ENCODE measurements around the gene RBM7.

RBM7 gene

DNA sequence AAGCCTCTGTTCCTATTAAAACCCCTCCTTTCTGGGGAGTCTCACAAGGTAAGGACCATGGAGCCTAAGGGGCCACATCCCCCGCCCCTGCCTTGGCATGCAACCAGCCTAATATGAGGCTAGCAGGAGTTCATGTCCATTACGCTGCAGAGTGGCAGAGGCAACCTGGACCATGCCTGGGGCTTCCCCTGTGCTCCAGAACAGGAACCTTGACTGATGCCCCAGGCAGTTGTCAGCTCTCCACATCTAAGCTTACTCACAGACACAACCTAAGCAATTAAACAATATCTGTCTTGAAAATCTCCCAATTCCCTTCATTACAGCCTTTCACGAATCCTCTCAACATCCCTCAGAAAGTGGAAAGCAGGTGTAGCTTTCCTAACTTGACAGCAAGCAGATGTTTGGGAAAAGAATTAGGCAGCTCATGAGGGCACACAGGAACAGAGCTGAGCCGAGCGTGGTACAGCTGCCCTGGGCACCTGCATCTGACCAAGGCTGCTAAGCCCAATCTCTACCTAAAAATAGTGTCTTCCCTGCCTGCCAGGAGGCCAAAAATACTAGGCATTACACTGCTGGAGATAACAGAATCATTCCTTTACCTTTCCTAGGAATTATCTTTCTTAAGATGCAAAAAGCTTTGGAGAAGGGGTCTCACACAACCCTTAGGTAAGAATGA, 20.9 kb upstream of the RBM7 start:
- no peak for TF ChIP-seq EP300 (IDR thresholded peaks at IDR 0.05; ENCODE audit: borderline replicate concordance)
- no peak for TF ChIP-seq CEBPB (IDR thresholded peaks at IDR 0.05)
- TF ChIP-seq, protein P1, sequence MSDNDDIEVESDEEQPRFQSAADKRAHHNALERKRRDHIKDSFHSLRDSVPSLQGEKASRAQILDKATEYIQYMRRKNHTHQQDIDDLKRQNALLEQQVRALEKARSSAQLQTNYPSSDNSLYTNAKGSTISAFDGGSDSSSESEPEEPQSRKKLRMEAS (IDR thresholded peaks at IDR 0.05): no peak

DNA sequence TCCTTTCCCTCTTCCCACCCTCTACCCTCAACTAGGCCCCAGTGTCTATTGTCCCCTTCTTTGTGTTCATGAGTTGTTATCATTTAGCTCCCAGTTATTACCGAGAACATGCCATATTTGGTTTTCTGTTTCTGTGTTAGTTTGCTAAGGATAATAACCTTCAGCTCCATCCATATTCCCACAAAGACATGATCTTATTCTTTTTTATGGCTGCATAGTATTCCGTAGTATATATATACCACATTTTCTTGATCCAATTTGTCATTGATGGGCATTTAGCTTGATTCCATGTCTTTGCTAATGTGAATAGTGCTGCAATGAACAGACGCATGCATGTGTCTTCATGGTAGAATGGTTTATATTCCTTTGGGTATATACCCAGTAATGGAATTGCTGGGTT, 18.0 kb upstream of the RBM7 start:
- TF ChIP-seq YY1 (IDR thresholded peaks at IDR 0.05; ENCODE audit: low read depth) (no peak), CEBPB (IDR thresholded peaks at IDR 0.05) (no peak), TCF12 (IDR thresholded peaks at IDR 0.05; ENCODE audit: low read depth) (no peak), EP300 (IDR thresholded peaks at IDR 0.05; ENCODE audit: borderline replicate concordance) (no peak), TAF1 (IDR thresholded peaks at IDR 0.05; ENCODE audit: low read depth) (no peak), CREB1 (IDR thresholded peaks at IDR 0.05; ENCODE audit: low read depth) (no peak)
- TF ChIP-seq, protein P2, sequence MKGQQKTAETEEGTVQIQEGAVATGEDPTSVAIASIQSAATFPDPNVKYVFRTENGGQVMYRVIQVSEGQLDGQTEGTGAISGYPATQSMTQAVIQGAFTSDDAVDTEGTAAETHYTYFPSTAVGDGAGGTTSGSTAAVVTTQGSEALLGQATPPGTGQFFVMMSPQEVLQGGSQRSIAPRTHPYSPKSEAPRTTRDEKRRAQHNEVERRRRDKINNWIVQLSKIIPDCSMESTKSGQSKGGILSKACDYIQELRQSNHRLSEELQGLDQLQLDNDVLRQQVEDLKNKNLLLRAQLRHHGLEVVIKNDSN (IDR thresholded peaks at IDR 0.05): no peak

DNA sequence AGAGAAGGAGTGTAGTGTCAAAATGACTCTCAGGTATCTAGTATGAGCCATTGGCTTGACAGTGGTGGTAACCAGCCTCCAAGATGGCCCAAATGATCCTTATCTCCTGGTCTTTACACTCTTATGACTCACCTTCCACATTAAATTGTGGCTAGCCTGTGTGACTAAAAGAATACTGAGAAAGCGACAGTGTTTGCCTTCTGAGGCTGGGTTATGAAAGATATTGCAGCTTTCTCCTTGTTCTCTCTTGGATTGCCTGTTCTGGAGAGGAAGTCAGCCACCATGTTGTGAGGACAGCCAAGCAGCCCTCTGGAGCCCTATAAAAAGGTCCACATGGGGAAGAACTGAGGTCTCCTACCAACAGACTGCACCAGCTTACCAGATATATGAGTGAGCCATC, 16.0 kb upstream of the RBM7 start:
- TF ChIP-seq FOXM1 (IDR thresholded peaks at IDR 0.05; ENCODE audit: borderline replicate concordance, low read depth): no peak
- TF ChIP-seq TEAD4 (IDR thresholded peaks at IDR 0.05): no peak
- no peak for TF ChIP-seq EP300 (IDR thresholded peaks at IDR 0.05; ENCODE audit: borderline replicate concordance)
- TF ChIP-seq, protein P1 (IDR thresholded peaks at IDR 0.05): no peak
- no peak for TF ChIP-seq ZBTB7A (IDR thresholded peaks at IDR 0.05; ENCODE audit: low read depth)
- TF ChIP-seq TAF1 (IDR thresholded peaks at IDR 0.05; ENCODE audit: low read depth): no peak
- no peak for TF ChIP-seq CEBPB (IDR thresholded peaks at IDR 0.05)
- TF ChIP-seq TCF12 (IDR thresholded peaks at IDR 0.05; ENCODE audit: low read depth): no peak
- TF ChIP-seq, protein P2 (IDR thresholded peaks at IDR 0.05): no peak
- no peak for TF ChIP-seq CREB1 (IDR thresholded peaks at IDR 0.05; ENCODE audit: low read depth)
- no peak for TF ChIP-seq NFIC (IDR thresholded peaks at IDR 0.05)
- TF ChIP-seq YY1 (IDR thresholded peaks at IDR 0.05; ENCODE audit: low read depth): no peak
- TF ChIP-seq, protein P3, sequence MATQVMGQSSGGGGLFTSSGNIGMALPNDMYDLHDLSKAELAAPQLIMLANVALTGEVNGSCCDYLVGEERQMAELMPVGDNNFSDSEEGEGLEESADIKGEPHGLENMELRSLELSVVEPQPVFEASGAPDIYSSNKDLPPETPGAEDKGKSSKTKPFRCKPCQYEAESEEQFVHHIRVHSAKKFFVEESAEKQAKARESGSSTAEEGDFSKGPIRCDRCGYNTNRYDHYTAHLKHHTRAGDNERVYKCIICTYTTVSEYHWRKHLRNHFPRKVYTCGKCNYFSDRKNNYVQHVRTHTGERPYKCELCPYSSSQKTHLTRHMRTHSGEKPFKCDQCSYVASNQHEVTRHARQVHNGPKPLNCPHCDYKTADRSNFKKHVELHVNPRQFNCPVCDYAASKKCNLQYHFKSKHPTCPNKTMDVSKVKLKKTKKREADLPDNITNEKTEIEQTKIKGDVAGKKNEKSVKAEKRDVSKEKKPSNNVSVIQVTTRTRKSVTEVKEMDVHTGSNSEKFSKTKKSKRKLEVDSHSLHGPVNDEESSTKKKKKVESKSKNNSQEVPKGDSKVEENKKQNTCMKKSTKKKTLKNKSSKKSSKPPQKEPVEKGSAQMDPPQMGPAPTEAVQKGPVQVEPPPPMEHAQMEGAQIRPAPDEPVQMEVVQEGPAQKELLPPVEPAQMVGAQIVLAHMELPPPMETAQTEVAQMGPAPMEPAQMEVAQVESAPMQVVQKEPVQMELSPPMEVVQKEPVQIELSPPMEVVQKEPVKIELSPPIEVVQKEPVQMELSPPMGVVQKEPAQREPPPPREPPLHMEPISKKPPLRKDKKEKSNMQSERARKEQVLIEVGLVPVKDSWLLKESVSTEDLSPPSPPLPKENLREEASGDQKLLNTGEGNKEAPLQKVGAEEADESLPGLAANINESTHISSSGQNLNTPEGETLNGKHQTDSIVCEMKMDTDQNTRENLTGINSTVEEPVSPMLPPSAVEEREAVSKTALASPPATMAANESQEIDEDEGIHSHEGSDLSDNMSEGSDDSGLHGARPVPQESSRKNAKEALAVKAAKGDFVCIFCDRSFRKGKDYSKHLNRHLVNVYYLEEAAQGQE (IDR thresholded peaks at IDR 0.05; ENCODE audit: low read depth): no peak
- TF ChIP-seq RAD21 (IDR thresholded peaks at IDR 0.05; ENCODE audit: low read depth): no peak
- TF ChIP-seq EGR1 (IDR thresholded peaks at IDR 0.05): no peak

DNA sequence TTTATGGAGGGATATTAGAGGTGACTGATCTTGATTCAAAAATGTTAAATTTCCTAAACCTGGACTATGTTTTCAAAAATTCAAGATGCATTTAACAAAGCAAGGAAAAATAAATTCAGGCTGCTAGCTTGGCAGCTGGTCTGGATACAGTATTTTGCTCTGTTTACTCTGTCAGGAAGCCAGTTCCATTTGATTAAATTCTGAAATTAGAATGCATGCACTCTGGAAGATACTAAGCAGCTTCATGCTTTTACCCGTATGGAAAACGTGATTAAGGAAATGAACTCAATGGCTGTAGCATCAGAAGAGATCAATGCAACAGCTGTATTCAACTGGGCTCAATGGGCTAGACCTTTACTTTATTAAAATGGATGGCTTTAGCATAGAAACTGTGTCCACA, 14.3 kb upstream of the RBM7 start:
- TF ChIP-seq TAF1 (IDR thresholded peaks at IDR 0.05; ENCODE audit: low read depth) (no peak), TCF12 (IDR thresholded peaks at IDR 0.05; ENCODE audit: low read depth) (no peak), TEAD4 (IDR thresholded peaks at IDR 0.05) (no peak), NFIC (IDR thresholded peaks at IDR 0.05) (no peak), CREB1 (IDR thresholded peaks at IDR 0.05; ENCODE audit: low read depth) (no peak), CEBPB (IDR thresholded peaks at IDR 0.05) (no peak), EP300 (IDR thresholded peaks at IDR 0.05; ENCODE audit: borderline replicate concordance) (no peak), FOXM1 (IDR thresholded peaks at IDR 0.05; ENCODE audit: borderline replicate concordance, low read depth) (no peak), ZBTB7A (IDR thresholded peaks at IDR 0.05; ENCODE audit: low read depth) (no peak), RAD21 (IDR thresholded peaks at IDR 0.05; ENCODE audit: low read depth) (no peak), EGR1 (IDR thresholded peaks at IDR 0.05) (no peak), YY1 (IDR thresholded peaks at IDR 0.05; ENCODE audit: low read depth) (no peak)
- TF ChIP-seq, protein P3 (IDR thresholded peaks at IDR 0.05; ENCODE audit: low read depth): no peak
- TF ChIP-seq, protein P1 (IDR thresholded peaks at IDR 0.05): no peak
- TF ChIP-seq, protein P2 (IDR thresholded peaks at IDR 0.05): no peak

DNA sequence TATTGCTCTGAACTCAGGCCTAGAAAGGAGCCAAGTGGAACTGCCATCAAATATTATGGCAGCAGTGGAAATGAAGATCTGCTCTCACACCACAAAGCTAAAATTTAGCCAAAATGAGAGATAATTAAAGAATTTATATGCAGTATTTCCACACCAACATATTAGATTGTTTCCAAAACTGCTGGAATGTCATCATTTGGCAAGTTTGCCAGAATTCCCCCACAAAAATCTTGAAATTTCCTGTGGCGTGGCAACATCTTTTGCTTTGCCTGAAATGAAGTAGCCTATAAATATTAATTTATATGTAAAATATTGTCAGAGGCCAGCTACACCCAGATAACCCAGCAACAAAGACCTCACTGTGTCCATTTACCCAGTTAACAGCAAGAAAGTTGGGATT, 13.9 kb upstream of the RBM7 start:
- TF ChIP-seq TEAD4 (IDR thresholded peaks at IDR 0.05) (no peak), ZBTB7A (IDR thresholded peaks at IDR 0.05; ENCODE audit: low read depth) (no peak), EP300 (IDR thresholded peaks at IDR 0.05; ENCODE audit: borderline replicate concordance) (no peak), EGR1 (IDR thresholded peaks at IDR 0.05) (no peak), YY1 (IDR thresholded peaks at IDR 0.05; ENCODE audit: low read depth) (no peak), CEBPB (IDR thresholded peaks at IDR 0.05) (no peak), FOXM1 (IDR thresholded peaks at IDR 0.05; ENCODE audit: borderline replicate concordance, low read depth) (no peak), CREB1 (IDR thresholded peaks at IDR 0.05; ENCODE audit: low read depth) (no peak), TAF1 (IDR thresholded peaks at IDR 0.05; ENCODE audit: low read depth) (no peak), NFIC (IDR thresholded peaks at IDR 0.05) (no peak), RAD21 (IDR thresholded peaks at IDR 0.05; ENCODE audit: low read depth) (no peak), TCF12 (IDR thresholded peaks at IDR 0.05; ENCODE audit: low read depth) (no peak)
- TF ChIP-seq, protein P3 (IDR thresholded peaks at IDR 0.05; ENCODE audit: low read depth): no peak
- TF ChIP-seq, protein P2 (IDR thresholded peaks at IDR 0.05): no peak
- TF ChIP-seq, protein P1 (IDR thresholded peaks at IDR 0.05): no peak
